Measurements from ENCODE around the gene CTNND2. TPM values are rescaled to one million over a fixed set of nuclear protein-coding genes. Genes with fewer than 3 reads are reported as not detected.
A peak's percentile ranks its signal among the peaks of the same experiment; 100 is the strongest.
"Not testable (repeated sequence)": the region's sequence is repeated elsewhere in the genome, so short reads cannot be mapped to it uniquely, and the experiment has no call there.

CTNND2 gene
- total RNA-seq, 1 experiment from 2014 or later = not detected

- no peak for DNase-seq (ENCODE audit: low spot score)
These were observed 30.7 kb downstream of the CTNND2 start for GRCh38 chr5:11873587-11873986.

- no peak for DNase-seq (ENCODE audit: low spot score)
These were observed 35.0 kb downstream of the CTNND2 start for GRCh38 chr5:11869203-11869602.

- no peak for DNase-seq (ENCODE audit: low spot score)
These were observed 40.3 kb downstream of the CTNND2 start for GRCh38 chr5:11863911-11864310.

GRCh38 chr5:11857391-11857790 is 46.9 kb downstream of the CTNND2 start:
- DNase-seq (ENCODE audit: low spot score) = no peak

GRCh38 chr5:11854936-11855335 is 49.3 kb downstream of the CTNND2 start:
- DNase-seq (ENCODE audit: low spot score) = no peak

- no peak for DNase-seq (ENCODE audit: low spot score)
These were observed 50.5 kb downstream of the CTNND2 start for GRCh38 chr5:11853796-11854195.

- no peak for DNase-seq (ENCODE audit: low spot score)
These were observed 51.1 kb downstream of the CTNND2 start for GRCh38 chr5:11853140-11853539.

GRCh38 chr5:11852717-11853087 is 51.5 kb downstream of the CTNND2 start:
- no peak for DNase-seq (ENCODE audit: low spot score)

GRCh38 chr5:11851965-11852716 is 52.1 kb downstream of the CTNND2 start:
- DNase-seq (ENCODE audit: low spot score) = peak; percentile 4

GRCh38 chr5:11851416-11851815 is 52.8 kb downstream of the CTNND2 start:
- DNase-seq (ENCODE audit: low spot score) = peak; percentile 38

GRCh38 chr5:11828566-11828965 is 75.7 kb downstream of the CTNND2 start:
- not testable (repeated sequence) for DNase-seq (ENCODE audit: low spot score)

- no peak for DNase-seq (ENCODE audit: low spot score)
These were observed 81.6 kb downstream of the CTNND2 start for GRCh38 chr5:11822598-11822997.

GRCh38 chr5:11815916-11816315 is 88.3 kb downstream of the CTNND2 start:
- no peak for DNase-seq (ENCODE audit: low spot score)

- no peak for DNase-seq (ENCODE audit: low spot score)
These were observed 88.8 kb downstream of the CTNND2 start for GRCh38 chr5:11815481-11815880.

- no peak for DNase-seq (ENCODE audit: low spot score)
These were observed 89.9 kb downstream of the CTNND2 start for GRCh38 chr5:11814373-11814772.

- no peak for DNase-seq (ENCODE audit: low spot score)
These were observed 94.8 kb downstream of the CTNND2 start for GRCh38 chr5:11809407-11809806.

GRCh38 chr5:11803436-11803835 is 100.8 kb downstream of the CTNND2 start:
- DNase-seq (ENCODE audit: low spot score) = no peak

- DNase-seq (ENCODE audit: low spot score) = no peak
These were observed 103.2 kb downstream of the CTNND2 start for GRCh38 chr5:11801061-11801460.

GRCh38 chr5:11797132-11797531 is 107.1 kb downstream of the CTNND2 start:
- DNase-seq (ENCODE audit: low spot score) = no peak

GRCh38 chr5:11793396-11793795 is 110.8 kb downstream of the CTNND2 start:
- no peak for DNase-seq (ENCODE audit: low spot score)

GRCh38 chr5:11792621-11793020 is 111.6 kb downstream of the CTNND2 start:
- DNase-seq (ENCODE audit: low spot score) = no peak

- DNase-seq (ENCODE audit: low spot score) = no peak
These were observed 112.5 kb downstream of the CTNND2 start for GRCh38 chr5:11791792-11792191.

- DNase-seq (ENCODE audit: low spot score) = no peak
These were observed 114.0 kb downstream of the CTNND2 start for GRCh38 chr5:11790201-11790600.

GRCh38 chr5:11785771-11786352 is 118.4 kb downstream of the CTNND2 start:
- DNase-seq (ENCODE audit: low spot score) = no peak
